ENCODE measurements around the gene BABAM2. TPM values are rescaled to one million over a fixed set of nuclear protein-coding genes. Genes with fewer than 3 reads are reported as not detected.

BABAM2 gene
- total and polyA plus RNA-seq, 2 experiments from 2014 or later: 17.8 to 21.5 TPM

DNA sequence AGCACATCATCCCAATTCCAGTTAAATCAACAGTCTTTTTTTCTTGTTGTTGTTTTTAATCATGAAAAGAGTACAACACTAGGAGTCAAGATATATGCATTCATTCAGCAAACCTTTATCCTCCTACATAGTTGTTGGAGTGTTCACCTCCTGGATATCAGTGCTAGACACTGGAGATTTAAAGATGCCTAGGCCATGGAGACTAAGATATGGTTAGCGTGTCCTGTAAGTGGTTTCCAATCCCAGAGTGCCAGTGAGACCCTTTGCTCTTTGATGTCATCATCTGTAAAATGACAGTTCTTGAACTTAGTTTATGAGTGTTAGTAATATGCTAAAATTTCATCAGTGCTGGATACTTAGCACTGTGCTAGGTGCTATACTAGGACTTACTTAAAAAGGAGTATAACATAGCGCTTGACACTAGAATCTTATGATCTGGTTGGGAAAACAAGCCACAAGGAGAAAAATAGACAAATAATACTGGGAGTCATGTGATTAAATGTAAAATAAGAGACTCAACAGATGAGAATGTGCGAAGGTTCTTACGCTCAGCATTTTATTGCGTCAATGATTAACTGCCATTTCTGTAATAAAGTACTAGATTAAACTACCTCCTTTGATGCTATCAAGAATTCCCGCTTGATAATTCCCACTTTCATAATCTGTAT, 31.5 kb downstream of the BABAM2 start:
- H3K9me2 ChIP-seq (ENCODE audit: insufficient read depth): no peaks in the 10 kb centered on the region

More for the DNA sequence above, 31.5 kb downstream of the BABAM2 start:
- Mint-ChIP-seq H3K9me3 (no peaks in the 10 kb centered on the region), H3K27me3 (ENCODE audit: insufficient read depth, low read depth, poor library complexity) (no peaks in the 10 kb centered on the region), H3K4me3 (no peak overlapping the region), H3K36me3 (ENCODE audit: low read depth) (no peaks in the 10 kb centered on the region), H3K27ac (no peak overlapping the region), H3K4me1 (peaks cover 5% of the 10 kb centered on the region; the same call in 2 of the 3 replicates)
- TF ChIP-seq ZNF331 (CRISPR knock-in tag; IDR thresholded peaks at IDR 0.05; ENCODE audit: low read depth) (no peak), ZNF114 (CRISPR knock-in tag; IDR thresholded peaks at IDR 0.05) (no peak), STAT1 (IDR thresholded peaks at IDR 0.05; ENCODE audit: unreplicated experiment) (no peak), POLR2AphosphoS5 (IDR thresholded peaks at IDR 0.05; ENCODE audit: low read depth) (no peak), NANOG (IDR thresholded peaks at IDR 0.05; ENCODE audit: borderline replicate concordance) (no peak), CREB1 (CRISPR knock-in tag; IDR thresholded peaks at IDR 0.05; ENCODE audit: low read depth) (no peak), EZH2phosphoT487 (IDR thresholded peaks at IDR 0.05; ENCODE audit: unreplicated experiment) (no peak), JUNB (IDR thresholded peaks at IDR 0.05; ENCODE audit: unreplicated experiment) (no peak), EZH2 (IDR thresholded peaks at IDR 0.05; ENCODE audit: low read depth, unreplicated experiment) (no peak)
- TF ChIP-seq, protein P1, sequence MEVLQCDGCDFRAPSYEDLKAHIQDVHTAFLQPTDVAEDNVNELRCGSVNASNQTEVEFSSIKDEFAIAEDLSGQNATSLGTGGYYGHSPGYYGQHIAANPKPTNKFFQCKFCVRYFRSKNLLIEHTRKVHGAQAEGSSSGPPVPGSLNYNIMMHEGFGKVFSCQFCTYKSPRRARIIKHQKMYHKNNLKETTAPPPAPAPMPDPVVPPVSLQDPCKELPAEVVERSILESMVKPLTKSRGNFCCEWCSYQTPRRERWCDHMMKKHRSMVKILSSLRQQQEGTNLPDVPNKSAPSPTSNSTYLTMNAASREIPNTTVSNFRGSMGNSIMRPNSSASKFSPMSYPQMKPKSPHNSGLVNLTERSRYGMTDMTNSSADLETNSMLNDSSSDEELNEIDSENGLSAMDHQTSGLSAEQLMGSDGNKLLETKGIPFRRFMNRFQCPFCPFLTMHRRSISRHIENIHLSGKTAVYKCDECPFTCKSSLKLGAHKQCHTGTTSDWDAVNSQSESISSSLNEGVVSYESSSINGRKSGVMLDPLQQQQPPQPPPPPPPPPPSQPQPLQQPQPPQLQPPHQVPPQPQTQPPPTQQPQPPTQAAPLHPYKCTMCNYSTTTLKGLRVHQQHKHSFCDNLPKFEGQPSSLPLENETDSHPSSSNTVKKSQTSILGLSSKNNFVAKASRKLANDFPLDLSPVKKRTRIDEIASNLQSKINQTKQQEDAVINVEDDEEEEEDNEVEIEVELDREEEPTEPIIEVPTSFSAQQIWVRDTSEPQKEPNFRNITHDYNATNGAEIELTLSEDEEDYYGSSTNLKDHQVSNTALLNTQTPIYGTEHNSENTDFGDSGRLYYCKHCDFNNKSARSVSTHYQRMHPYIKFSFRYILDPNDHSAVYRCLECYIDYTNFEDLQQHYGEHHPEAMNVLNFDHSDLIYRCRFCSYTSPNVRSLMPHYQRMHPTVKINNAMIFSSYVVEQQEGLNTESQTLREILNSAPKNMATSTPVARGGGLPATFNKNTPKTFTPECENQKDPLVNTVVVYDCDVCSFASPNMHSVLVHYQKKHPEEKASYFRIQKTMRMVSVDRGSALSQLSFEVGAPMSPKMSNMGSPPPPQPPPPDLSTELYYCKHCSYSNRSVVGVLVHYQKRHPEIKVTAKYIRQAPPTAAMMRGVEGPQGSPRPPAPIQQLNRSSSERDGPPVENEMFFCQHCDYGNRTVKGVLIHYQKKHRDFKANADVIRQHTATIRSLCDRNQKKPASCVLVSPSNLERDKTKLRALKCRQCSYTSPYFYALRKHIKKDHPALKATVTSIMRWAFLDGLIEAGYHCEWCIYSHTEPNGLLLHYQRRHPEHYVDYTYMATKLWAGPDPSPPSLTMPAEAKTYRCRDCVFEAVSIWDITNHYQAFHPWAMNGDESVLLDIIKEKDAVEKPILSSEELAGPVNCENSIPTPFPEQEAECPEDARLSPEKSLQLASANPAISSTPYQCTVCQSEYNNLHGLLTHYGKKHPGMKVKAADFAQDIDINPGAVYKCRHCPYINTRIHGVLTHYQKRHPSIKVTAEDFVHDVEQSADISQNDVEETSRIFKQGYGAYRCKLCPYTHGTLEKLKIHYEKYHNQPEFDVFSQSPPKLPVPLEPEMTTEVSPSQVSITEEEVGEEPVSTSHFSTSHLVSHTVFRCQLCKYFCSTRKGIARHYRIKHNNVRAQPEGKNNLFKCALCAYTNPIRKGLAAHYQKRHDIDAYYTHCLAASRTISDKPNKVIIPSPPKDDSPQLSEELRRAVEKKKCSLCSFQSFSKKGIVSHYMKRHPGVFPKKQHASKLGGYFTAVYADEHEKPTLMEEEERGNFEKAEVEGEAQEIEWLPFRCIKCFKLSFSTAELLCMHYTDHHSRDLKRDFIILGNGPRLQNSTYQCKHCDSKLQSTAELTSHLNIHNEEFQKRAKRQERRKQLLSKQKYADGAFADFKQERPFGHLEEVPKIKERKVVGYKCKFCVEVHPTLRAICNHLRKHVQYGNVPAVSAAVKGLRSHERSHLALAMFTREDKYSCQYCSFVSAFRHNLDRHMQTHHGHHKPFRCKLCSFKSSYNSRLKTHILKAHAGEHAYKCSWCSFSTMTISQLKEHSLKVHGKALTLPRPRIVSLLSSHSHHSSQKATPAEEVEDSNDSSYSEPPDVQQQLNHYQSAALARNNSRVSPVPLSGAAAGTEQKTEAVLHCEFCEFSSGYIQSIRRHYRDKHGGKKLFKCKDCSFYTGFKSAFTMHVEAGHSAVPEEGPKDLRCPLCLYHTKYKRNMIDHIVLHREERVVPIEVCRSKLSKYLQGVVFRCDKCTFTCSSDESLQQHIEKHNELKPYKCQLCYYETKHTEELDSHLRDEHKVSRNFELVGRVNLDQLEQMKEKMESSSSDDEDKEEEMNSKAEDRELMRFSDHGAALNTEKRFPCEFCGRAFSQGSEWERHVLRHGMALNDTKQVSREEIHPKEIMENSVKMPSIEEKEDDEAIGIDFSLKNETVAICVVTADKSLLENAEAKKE (CRISPR knock-in tag; IDR thresholded peaks at IDR 0.05): no peak
- TF ChIP-seq, protein P2, sequence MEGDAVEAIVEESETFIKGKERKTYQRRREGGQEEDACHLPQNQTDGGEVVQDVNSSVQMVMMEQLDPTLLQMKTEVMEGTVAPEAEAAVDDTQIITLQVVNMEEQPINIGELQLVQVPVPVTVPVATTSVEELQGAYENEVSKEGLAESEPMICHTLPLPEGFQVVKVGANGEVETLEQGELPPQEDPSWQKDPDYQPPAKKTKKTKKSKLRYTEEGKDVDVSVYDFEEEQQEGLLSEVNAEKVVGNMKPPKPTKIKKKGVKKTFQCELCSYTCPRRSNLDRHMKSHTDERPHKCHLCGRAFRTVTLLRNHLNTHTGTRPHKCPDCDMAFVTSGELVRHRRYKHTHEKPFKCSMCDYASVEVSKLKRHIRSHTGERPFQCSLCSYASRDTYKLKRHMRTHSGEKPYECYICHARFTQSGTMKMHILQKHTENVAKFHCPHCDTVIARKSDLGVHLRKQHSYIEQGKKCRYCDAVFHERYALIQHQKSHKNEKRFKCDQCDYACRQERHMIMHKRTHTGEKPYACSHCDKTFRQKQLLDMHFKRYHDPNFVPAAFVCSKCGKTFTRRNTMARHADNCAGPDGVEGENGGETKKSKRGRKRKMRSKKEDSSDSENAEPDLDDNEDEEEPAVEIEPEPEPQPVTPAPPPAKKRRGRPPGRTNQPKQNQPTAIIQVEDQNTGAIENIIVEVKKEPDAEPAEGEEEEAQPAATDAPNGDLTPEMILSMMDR (conservative IDR thresholded peaks at IDR 0.05; ENCODE audit: low read depth in 2 of 2): no peak
- TF ChIP-seq, protein P3, sequence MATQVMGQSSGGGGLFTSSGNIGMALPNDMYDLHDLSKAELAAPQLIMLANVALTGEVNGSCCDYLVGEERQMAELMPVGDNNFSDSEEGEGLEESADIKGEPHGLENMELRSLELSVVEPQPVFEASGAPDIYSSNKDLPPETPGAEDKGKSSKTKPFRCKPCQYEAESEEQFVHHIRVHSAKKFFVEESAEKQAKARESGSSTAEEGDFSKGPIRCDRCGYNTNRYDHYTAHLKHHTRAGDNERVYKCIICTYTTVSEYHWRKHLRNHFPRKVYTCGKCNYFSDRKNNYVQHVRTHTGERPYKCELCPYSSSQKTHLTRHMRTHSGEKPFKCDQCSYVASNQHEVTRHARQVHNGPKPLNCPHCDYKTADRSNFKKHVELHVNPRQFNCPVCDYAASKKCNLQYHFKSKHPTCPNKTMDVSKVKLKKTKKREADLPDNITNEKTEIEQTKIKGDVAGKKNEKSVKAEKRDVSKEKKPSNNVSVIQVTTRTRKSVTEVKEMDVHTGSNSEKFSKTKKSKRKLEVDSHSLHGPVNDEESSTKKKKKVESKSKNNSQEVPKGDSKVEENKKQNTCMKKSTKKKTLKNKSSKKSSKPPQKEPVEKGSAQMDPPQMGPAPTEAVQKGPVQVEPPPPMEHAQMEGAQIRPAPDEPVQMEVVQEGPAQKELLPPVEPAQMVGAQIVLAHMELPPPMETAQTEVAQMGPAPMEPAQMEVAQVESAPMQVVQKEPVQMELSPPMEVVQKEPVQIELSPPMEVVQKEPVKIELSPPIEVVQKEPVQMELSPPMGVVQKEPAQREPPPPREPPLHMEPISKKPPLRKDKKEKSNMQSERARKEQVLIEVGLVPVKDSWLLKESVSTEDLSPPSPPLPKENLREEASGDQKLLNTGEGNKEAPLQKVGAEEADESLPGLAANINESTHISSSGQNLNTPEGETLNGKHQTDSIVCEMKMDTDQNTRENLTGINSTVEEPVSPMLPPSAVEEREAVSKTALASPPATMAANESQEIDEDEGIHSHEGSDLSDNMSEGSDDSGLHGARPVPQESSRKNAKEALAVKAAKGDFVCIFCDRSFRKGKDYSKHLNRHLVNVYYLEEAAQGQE (IDR thresholded peaks at IDR 0.05; ENCODE audit: unreplicated experiment): no peak
- TF ChIP-seq, protein P4, sequence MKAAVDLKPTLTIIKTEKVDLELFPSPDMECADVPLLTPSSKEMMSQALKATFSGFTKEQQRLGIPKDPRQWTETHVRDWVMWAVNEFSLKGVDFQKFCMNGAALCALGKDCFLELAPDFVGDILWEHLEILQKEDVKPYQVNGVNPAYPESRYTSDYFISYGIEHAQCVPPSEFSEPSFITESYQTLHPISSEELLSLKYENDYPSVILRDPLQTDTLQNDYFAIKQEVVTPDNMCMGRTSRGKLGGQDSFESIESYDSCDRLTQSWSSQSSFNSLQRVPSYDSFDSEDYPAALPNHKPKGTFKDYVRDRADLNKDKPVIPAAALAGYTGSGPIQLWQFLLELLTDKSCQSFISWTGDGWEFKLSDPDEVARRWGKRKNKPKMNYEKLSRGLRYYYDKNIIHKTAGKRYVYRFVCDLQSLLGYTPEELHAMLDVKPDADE (IDR thresholded peaks at IDR 0.05): no peak
- Histone ChIP-seq H3K27me3 (ENCODE audit: insufficient read depth) (no peaks in the 10 kb centered on the region), H3K4me3 (no peak overlapping the region), H3K27ac (ENCODE audit: low read depth) (no peak overlapping the region), H3K4me1 (ENCODE audit: insufficient read depth) (no peaks in the 10 kb centered on the region), H3K36me3 (ENCODE audit: insufficient read depth) (no peaks in the 10 kb centered on the region), H2AFZ (no peak overlapping the region), H4K20me1 (replicated peaks; ENCODE audit: insufficient read depth) (no peaks in the 10 kb centered on the region), H3K79me2 (replicated peaks; ENCODE audit: insufficient read depth) (no peaks in the 10 kb centered on the region), H3K4me2 (no peak overlapping the region), H3F3A (replicated peaks; ENCODE audit: low read depth) (no peaks in the 10 kb centered on the region)
- ATAC-seq: no peak
- no peak for DNase-seq (ENCODE audit: low spot score)
